Lung (tissue), 12 donors: Measurements from ENCODE around the gene ADD3. TPM values are rescaled to one million over a fixed set of nuclear protein-coding genes. Genes with fewer than 3 reads are reported as not detected.

Source experiments
- ATAC-seq: fragments of 200-7000 bp; cut with Tn5 transposase; one replicate; pipeline ENCODE4 v1.9.1; 2020; ENCODE audit warnings: moderate number of reproducible peaks; ENCODE audit not compliant: insufficient read depth, low FRiP score
- DNase-seq, 3 donors: peaks; one replicate each; pipeline ENCODE4 v3.0.0-alpha.2; 2013 to 2017
- H3K27ac ChIP-seq, 2 donors: one replicate each; pipeline ENCODE4 v1.5.1; 2013; ENCODE audit warnings: mild to moderate bottlenecking in 2 of 2, moderate library complexity in 2 of 2, control low read depth in 1 of 2, inconsistent platforms in 1 of 2, low read depth in 1 of 2, low read length in 1 of 2
- H3K27me3 ChIP-seq, 3 donors: one replicate each; pipeline ENCODE4 v1.5.1; 2013; ENCODE audit warnings: low read length in 2 of 3; ENCODE audit not compliant: control insufficient read depth in 3 of 3, insufficient read depth in 3 of 3
- H3K36me3 ChIP-seq, 4 donors: one replicate each; pipeline ENCODE4 v1.5.1; 2013; ENCODE audit warnings: low read length in 4 of 4, mild to moderate bottlenecking in 1 of 4, moderate library complexity in 1 of 4; ENCODE audit not compliant: control insufficient read depth in 4 of 4, insufficient read depth in 4 of 4
- H3K4me1 ChIP-seq, 5 donors: one replicate each; pipeline ENCODE4 v1.5.1; 2013; ENCODE audit warnings: low read length in 5 of 5, mild to moderate bottlenecking in 2 of 5, moderate library complexity in 1 of 5; ENCODE audit not compliant: control insufficient read depth in 5 of 5, insufficient read depth in 5 of 5
- H3K4me3 ChIP-seq: one replicate; pipeline ENCODE4 v1.5.1; 2013; ENCODE audit warnings: mild to moderate bottlenecking, control low read depth, moderate library complexity
- H3K9ac ChIP-seq, 2 donors: one replicate each; pipeline ENCODE4 v1.5.1; 2013; ENCODE audit warnings: low read length in 2 of 2, control low read depth in 1 of 2; ENCODE audit not compliant: insufficient read depth in 1 of 2
- H3K9me3 ChIP-seq, 4 donors: one replicate each; pipeline ENCODE4 v1.5.1; 2013; ENCODE audit warnings: low read length in 3 of 4, mild to moderate bottlenecking in 1 of 4, moderate library complexity in 1 of 4; ENCODE audit not compliant: control insufficient read depth in 4 of 4, insufficient read depth in 3 of 4
- WGBS, 2 donors: extraction: QIAGEN DNeasy Blood & Tissue Kit; methylation state at CpG; one replicate each; pipeline ENCODE4 v1.1.7; 2013; 5-methylcytosine and 5-hydroxymethylcytosine counted together
- polyA plus RNA-seq, 2 donors: library from polyadenylated mRNA; stranded (reverse); fragments of 200-250 nt; gene quantifications; one replicate each; pipeline ENCODE4 v1.2.1, GENCODE V29; 2013
- total RNA-seq, 2 donors: library from RNA; depleted of rRNA in 1 of 2; stranded (reverse); fragments of >200 nt in 1 of 2; gene quantifications; one replicate each; pipeline ENCODE4 v1.2.1, GENCODE V29; 2014 to 2021
- TF ChIP-seq, protein P1 (sequence below): IDR thresholded peaks from 2 replicates; pipeline ENCODE4 v1.5.1; 2012; ENCODE audit warnings: mild to moderate bottlenecking; ENCODE audit errors: control extremely low read depth, extremely low read depth
- donor health status: control.
- donor health status: control.
- donor health status: Bipolar disorder and iron deficiency.
- donor health status: healthy.
- donor health status: DM: yes; HTN: yes; CAD: no.

ADD3 gene
- total and polyA plus RNA-seq, 4 donors = 22.0 to 289 (median 56.1) TPM

- peaks cover 0 to 63% (median 33%) of the 10 kb centered on the region in 5 donors for H3K4me1 ChIP-seq
- H3K9ac ChIP-seq = no peak overlapping the region
- DNase-seq = no peak
- no peak overlapping the region for H3K4me3 ChIP-seq
- TF ChIP-seq, protein P1, sequence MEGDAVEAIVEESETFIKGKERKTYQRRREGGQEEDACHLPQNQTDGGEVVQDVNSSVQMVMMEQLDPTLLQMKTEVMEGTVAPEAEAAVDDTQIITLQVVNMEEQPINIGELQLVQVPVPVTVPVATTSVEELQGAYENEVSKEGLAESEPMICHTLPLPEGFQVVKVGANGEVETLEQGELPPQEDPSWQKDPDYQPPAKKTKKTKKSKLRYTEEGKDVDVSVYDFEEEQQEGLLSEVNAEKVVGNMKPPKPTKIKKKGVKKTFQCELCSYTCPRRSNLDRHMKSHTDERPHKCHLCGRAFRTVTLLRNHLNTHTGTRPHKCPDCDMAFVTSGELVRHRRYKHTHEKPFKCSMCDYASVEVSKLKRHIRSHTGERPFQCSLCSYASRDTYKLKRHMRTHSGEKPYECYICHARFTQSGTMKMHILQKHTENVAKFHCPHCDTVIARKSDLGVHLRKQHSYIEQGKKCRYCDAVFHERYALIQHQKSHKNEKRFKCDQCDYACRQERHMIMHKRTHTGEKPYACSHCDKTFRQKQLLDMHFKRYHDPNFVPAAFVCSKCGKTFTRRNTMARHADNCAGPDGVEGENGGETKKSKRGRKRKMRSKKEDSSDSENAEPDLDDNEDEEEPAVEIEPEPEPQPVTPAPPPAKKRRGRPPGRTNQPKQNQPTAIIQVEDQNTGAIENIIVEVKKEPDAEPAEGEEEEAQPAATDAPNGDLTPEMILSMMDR = no peak
- no peak for ATAC-seq
- H3K27ac ChIP-seq = no peak overlapping the region
- H3K27me3 ChIP-seq = no peaks in the 10 kb centered on the region
- WGBS, 2 donors = 67 to 83% methylated on average over 2 of the region's 2 CpGs
- H3K9me3 ChIP-seq = no peaks in the 10 kb centered on the region
- H3K36me3 ChIP-seq = no peaks in the 10 kb centered on the region
Observed at GRCh38 chr10:110056822-110057221, 49.0 kb downstream of the ADD3 start.

- peaks cover 0 to 60% (median 33%) of the 10 kb centered on the region in 5 donors for H3K4me1 ChIP-seq
- no peaks in the 10 kb centered on the region for H3K27me3 ChIP-seq
- 78 to 91% methylated on average over 1 of the region's 1 CpG for WGBS, 2 donors
- DNase-seq (peak in 1 of 3 donors; percentile 47), ATAC-seq (no peak)
- no peak overlapping the region for H3K4me3 ChIP-seq
- H3K27ac ChIP-seq = peak overlapping the region in 1 of 2 donors; percentile 21
- no peaks in the 10 kb centered on the region for H3K9me3 ChIP-seq
- no peaks in the 10 kb centered on the region for H3K36me3 ChIP-seq
- no peak overlapping the region for H3K9ac ChIP-seq
- TF ChIP-seq, protein P1 = no peak
Observed at GRCh38 chr10:110057456-110057855, 49.7 kb downstream of the ADD3 start.

GRCh38 chr10:110058212-110058611, 50.4 kb downstream of the ADD3 start:
- peak; percentile 28 to 71 (median 61) for DNase-seq
- peak overlapping the region in 1 of 2 donors; percentile 9 for H3K27ac ChIP-seq
- H3K27me3 ChIP-seq = no peaks in the 10 kb centered on the region
- H3K36me3 ChIP-seq = no peaks in the 10 kb centered on the region
- TF ChIP-seq, protein P1 = no peak
- 22 to 34% methylated on average over 5 of the region's 5 CpGs for WGBS, 2 donors
- H3K9ac ChIP-seq = peak overlapping the region in 1 of 2 donors; percentile 39
- H3K4me1 ChIP-seq = peaks cover 0 to 63% (median 35%) of the 10 kb centered on the region in 5 donors
- H3K4me3 ChIP-seq = no peak overlapping the region
- no peaks in the 10 kb centered on the region for H3K9me3 ChIP-seq
- ATAC-seq = no peak

- no peak overlapping the region for H3K4me3 ChIP-seq
- no peaks in the 10 kb centered on the region for H3K36me3 ChIP-seq
- H3K27me3 ChIP-seq = no peaks in the 10 kb centered on the region
- no peak overlapping the region for H3K27ac ChIP-seq
- WGBS, 2 donors = 23 to 31% methylated on average over 4 of the region's 4 CpGs
- H3K4me1 ChIP-seq = peaks cover 0 to 64% (median 37%) of the 10 kb centered on the region in 5 donors
- DNase-seq (peak; percentile 63 to 93 (median 91)), ATAC-seq (no peak)
- H3K9ac ChIP-seq = no peak overlapping the region
- TF ChIP-seq, protein P1 = no peak
- H3K9me3 ChIP-seq = no peaks in the 10 kb centered on the region
Observed at GRCh38 chr10:110059925-110060324, 52.1 kb downstream of the ADD3 start.
